Astrocyte of the spinal cord (primary cell): ENCODE results near the gene CNTFR.

Experiments
- DNase-seq: peaks from one replicate; pipeline ENCODE4 v3.0.0; 2011; ENCODE audit warnings: low read depth, low spot score
- H3K4me3 ChIP-seq: 2 replicates; pipeline ENCODE4 v1.5.1; 2011; ENCODE audit warnings: low read depth, mild to moderate bottlenecking, low read length, moderate library complexity
- CTCF ChIP-seq: IDR thresholded peaks from 2 replicates; pipeline ENCODE4 v1.5.1; 2012; ENCODE audit warnings: low read depth, mild to moderate bottlenecking, low read length, inconsistent platforms
- in situ Hi-C: cut with HindIII; loops from 2 replicates; pipeline ENCODE4 v1.10.0; 2017; ENCODE audit warnings: low sequenced_read_pairs

CNTFR gene

GRCh38 chr9:34576597-34577399 is 12.7 kb downstream of the CNTFR start:
- TF ChIP-seq CTCF: no peak
- no peak for DNase-seq
- no peak overlapping the region for H3K4me3 ChIP-seq
- in situ Hi-C loops: loop anchor here (10.0 kb wide), 1 partner anchor 72 kb away; no protein-coding TSS in a partner anchor

GRCh38 chr9:34575862-34576596 is 13.5 kb downstream of the CNTFR start:
- no peak overlapping the region for H3K4me3 ChIP-seq
- DNase-seq: no peak
- in situ Hi-C loops: loop anchor here (10.0 kb wide), 1 partner anchor 71 kb away; no protein-coding TSS in a partner anchor
- TF ChIP-seq CTCF: no peak

- no peak for TF ChIP-seq CTCF
- no peak for DNase-seq
- in situ Hi-C loops: loop anchor here (10.0 kb wide), 1 partner anchor 70 kb away; no protein-coding TSS in a partner anchor
- H3K4me3 ChIP-seq: no peak overlapping the region
These were observed 14.3 kb downstream of the CNTFR start for GRCh38 chr9:34575241-34575640.

GRCh38 chr9:34574571-34574970 is 15.0 kb downstream of the CNTFR start:
- in situ Hi-C loops: loop anchor here (10.0 kb wide), 1 partner anchor 70 kb away; no protein-coding TSS in a partner anchor
- no peak overlapping the region for H3K4me3 ChIP-seq
- no peak for TF ChIP-seq CTCF
- no peak for DNase-seq

GRCh38 chr9:34573599-34574325 is 15.8 kb downstream of the CNTFR start:
- no peak for TF ChIP-seq CTCF
- in situ Hi-C loops: loop anchor here (10.0 kb wide), 1 partner anchor 69 kb away; no protein-coding TSS in a partner anchor
- no peak for DNase-seq
- no peak overlapping the region for H3K4me3 ChIP-seq

GRCh38 chr9:34572628-34573027 is 16.9 kb downstream of the CNTFR start:
- in situ Hi-C loops: loop anchor here (10.0 kb wide), 1 partner anchor 68 kb away; no protein-coding TSS in a partner anchor
- DNase-seq: no peak
- H3K4me3 ChIP-seq: no peak overlapping the region
- no peak for TF ChIP-seq CTCF
